Psoas muscle (tissue), 8 donors: ENCODE data around the gene SLC12A3. TPM values are rescaled to one million over a fixed set of nuclear protein-coding genes. Genes with fewer than 3 reads are reported as not detected.

Experiments used
- ATAC-seq, 4 donors: fragments of 200-7000 bp; cut with Tn5 transposase; one replicate each; pipeline ENCODE4 v1.9.1; 2020; ENCODE audit warnings: moderate library complexity in 3 of 4, mild to moderate bottlenecking in 2 of 4
- DNase-seq, 2 donors: peaks; one replicate each; pipeline ENCODE4 v3.0.0-alpha.2; 2020
- H3K27ac ChIP-seq: fragments of 200-600 bp; one replicate; pipeline ENCODE4 v1.8.0; 2022
- H3K27me3 ChIP-seq, 3 donors: fragments of 200-600 bp in 1 of 3; one replicate each; pipeline versions ENCODE4 v1.6.1 to v1.8.0; 2013 to 2022; ENCODE audit warnings: low read length in 2 of 3, mild to moderate bottlenecking in 2 of 3, moderate library complexity in 1 of 3; ENCODE audit not compliant: insufficient read depth in 3 of 3
- H3K36me3 ChIP-seq, 2 donors: fragments of 200-600 bp in 1 of 2; one replicate each; pipeline versions ENCODE4 v1.6.1 to v1.8.0; 2013 to 2022; ENCODE audit warnings: low read depth in 1 of 2, mild to moderate bottlenecking in 1 of 2, moderate library complexity in 1 of 2; ENCODE audit not compliant: insufficient read depth in 1 of 2
- H3K4me1 ChIP-seq: fragments of 200-600 bp; one replicate; pipeline ENCODE4 v1.8.0; 2022
- H3K4me3 ChIP-seq: fragments of 200-600 bp; one replicate; pipeline ENCODE4 v1.8.0; 2022; ENCODE audit warnings: mild to moderate bottlenecking
- H3K9me3 ChIP-seq: fragments of 200-600 bp; one replicate; pipeline ENCODE4 v1.8.0; 2022
- WGBS, 3 donors: extraction: QIAGEN DNeasy Blood & Tissue Kit; methylation state at CpG; one replicate each; pipeline versions ENCODE4 v1.1.6 to v1.1.7; 2013; 5-methylcytosine and 5-hydroxymethylcytosine counted together
- intact Hi-C, 2 donors: fragments of 100-400 bp; cut with DNase I; formaldehyde crosslinking; loops; one replicate each; pipeline versions ENCODE4 v1.11.0 to v1.14.2; 2022
- polyA plus RNA-seq, 3 donors: library from polyadenylated mRNA; stranded (reverse); fragments of 200-250 nt; gene quantifications; one replicate each; pipeline ENCODE4 v1.2.3, GENCODE V29; 2013
- total RNA-seq, 4 donors: library from RNA; stranded (reverse); fragmentation: NEBNext Ultra II Directional in 2 of 4; extraction: Animal tissue kit (Norgen Biotek cat#: 25700) in 2 of 4; gene quantifications; one replicate each; pipeline versions ENCODE4 v1.2.1 to v1.2.4, GENCODE V29; 2021 to 2023
- TF ChIP-seq, protein P1 (sequence below): fragments of 200-600 bp; IDR thresholded peaks from one replicate; pipeline ENCODE4 v1.8.0; 2022; ENCODE audit warnings: antibody characterized with exemption
- donor health status: healthy with polysubstance abuse.
- donor health status: DM: no; HTN: no; CAD: no; lungs with moderate emphysema.
- donor health status: Bipolar disorder and iron deficiency.
- donor health status: healthy.
- donor health status: DM: yes; HTN: yes; CAD: no.
- donor health status: DM: no; HTN: no; CAD: no.
- donor health status: DM: no; HTN: no; CAD: no.
- donor health status: DM: yes; HTN: yes; CAD: no.

SLC12A3 gene
- total and polyA plus RNA-seq, 7 donors = 0.01 to 0.06 TPM; not detected in 5

DNA sequence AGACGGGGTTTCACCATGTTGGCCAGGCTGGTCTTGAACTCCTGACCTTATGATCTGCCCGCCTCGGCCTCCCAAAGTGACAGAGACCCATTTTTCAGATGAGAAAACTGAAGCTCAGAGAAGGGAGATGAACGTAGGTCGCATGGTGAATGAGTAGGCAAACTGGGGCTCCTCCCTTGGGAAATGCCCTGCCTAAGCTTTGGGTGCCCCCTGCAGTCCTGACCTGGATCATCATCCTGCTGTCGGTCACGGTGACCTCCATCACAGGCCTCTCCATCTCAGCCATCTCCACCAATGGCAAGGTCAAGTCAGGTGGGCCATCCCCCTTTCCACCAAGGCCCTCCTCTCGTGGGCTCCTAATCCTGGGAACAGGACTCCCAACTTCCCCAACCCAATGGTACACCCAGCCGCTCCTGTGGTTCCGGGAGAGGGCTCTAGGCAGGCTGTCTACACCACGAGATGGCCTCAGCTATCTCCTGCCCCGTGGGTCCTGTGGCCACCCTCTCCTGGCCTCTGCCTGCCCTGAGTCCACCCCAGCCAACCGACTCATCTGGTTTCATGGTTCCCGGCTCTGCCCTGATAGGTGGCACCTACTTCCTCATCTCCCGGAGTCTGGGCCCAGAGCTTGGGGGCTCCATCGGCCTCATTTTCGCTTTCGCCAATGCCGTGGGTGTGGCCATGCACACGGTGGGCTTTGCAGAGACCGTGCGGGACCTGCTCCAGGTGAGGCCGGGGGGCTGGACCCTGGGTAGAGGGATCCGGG is 4.7 kb downstream of the SLC12A3 start:
- Histone ChIP-seq H3K9me3 (no peaks in the 10 kb centered on the region), H3K36me3 (no peaks in the 10 kb centered on the region), H3K27me3 (no peaks in the 10 kb centered on the region), H3K27ac (no peak overlapping the region), H3K4me1 (peaks cover 6% of the 10 kb centered on the region), H3K4me3 (no peak overlapping the region)
- no peak for ATAC-seq
- no peak for DNase-seq
- WGBS, 3 donors = 85 to 89% (median 87%) methylated on average over 24 of the region's 24 CpGs
- TF ChIP-seq, protein P1, sequence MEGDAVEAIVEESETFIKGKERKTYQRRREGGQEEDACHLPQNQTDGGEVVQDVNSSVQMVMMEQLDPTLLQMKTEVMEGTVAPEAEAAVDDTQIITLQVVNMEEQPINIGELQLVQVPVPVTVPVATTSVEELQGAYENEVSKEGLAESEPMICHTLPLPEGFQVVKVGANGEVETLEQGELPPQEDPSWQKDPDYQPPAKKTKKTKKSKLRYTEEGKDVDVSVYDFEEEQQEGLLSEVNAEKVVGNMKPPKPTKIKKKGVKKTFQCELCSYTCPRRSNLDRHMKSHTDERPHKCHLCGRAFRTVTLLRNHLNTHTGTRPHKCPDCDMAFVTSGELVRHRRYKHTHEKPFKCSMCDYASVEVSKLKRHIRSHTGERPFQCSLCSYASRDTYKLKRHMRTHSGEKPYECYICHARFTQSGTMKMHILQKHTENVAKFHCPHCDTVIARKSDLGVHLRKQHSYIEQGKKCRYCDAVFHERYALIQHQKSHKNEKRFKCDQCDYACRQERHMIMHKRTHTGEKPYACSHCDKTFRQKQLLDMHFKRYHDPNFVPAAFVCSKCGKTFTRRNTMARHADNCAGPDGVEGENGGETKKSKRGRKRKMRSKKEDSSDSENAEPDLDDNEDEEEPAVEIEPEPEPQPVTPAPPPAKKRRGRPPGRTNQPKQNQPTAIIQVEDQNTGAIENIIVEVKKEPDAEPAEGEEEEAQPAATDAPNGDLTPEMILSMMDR = no peak
- intact Hi-C loops = loop anchor here in 1 of 2 donors (5.0 kb wide), 1 partner anchor 178 kb away; no protein-coding TSS in a partner anchor

DNA sequence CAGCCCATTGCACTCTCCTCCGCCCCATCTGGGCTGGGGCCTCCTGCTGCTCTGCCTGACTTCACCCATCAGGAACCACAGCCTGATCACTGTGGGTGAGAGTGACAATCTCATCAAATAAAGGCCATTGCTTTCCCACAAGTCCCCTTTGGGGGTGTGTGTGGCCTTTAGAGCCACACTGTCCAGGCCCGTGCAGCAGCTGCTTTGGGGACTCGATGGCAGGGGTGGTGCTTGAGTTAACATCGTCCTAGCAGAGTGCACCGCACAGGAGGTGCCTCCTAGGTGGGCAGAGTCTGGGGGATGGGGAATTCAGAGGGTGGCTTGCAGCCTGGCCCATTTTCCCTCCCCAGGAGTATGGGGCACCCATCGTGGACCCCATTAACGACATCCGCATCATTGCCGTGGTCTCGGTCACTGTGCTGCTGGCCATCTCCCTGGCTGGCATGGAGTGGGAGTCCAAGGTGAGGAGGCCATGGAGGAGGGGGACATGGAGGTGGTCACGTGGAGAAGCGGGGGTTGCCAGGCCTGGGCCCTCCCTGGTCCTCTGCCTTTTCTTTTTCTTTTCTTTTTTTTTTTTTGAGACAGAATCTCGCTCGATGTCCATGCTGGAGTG is 5.4 kb downstream of the SLC12A3 start:
- Histone ChIP-seq H3K4me3 (no peak overlapping the region), H3K36me3 (no peaks in the 10 kb centered on the region), H3K9me3 (no peaks in the 10 kb centered on the region), H3K27me3 (no peaks in the 10 kb centered on the region), H3K4me1 (peaks cover 12% of the 10 kb centered on the region), H3K27ac (no peak overlapping the region)
- DNase-seq (no peak), ATAC-seq (no peak)
- TF ChIP-seq, protein P1 = no peak
- WGBS, 3 donors = 91 to 94% (median 92%) methylated on average over 14 of the region's 14 CpGs
- intact Hi-C loops = no loop called here

DNA sequence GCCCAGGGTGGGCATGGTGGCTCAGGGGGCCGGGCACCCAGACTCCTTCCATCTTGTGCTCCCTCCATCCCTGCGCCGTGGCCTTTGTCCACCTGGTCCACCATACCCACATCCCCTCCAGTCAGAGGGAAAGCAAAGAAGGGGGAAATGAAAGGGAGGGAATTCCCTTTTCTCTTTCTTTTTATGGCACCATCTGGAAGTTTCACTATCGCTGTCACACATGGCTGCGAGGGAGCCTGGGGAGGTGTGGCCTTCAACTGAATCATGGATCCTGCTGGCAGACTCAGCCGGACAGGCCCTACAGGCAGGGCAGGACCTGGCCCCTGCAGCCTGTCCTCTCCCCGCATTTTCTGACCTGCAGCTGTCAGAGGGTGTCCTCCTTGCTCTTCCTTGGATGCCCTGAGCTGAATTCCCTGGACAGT is 6.2 kb downstream of the SLC12A3 start:
- H3K9me3 ChIP-seq = no peaks in the 10 kb centered on the region
- H3K27ac ChIP-seq = no peak overlapping the region
- H3K4me3 ChIP-seq = no peak overlapping the region
- H3K4me1 ChIP-seq = peaks cover 12% of the 10 kb centered on the region
- ATAC-seq (no peak), DNase-seq (no peak)
- no peaks in the 10 kb centered on the region for H3K36me3 ChIP-seq
- intact Hi-C loops = no loop called here
- TF ChIP-seq, protein P1 = no peak
- H3K27me3 ChIP-seq = no peaks in the 10 kb centered on the region
- 66 to 86% (median 75%) methylated on average over 7 of the region's 7 CpGs for WGBS, 3 donors

DNA sequence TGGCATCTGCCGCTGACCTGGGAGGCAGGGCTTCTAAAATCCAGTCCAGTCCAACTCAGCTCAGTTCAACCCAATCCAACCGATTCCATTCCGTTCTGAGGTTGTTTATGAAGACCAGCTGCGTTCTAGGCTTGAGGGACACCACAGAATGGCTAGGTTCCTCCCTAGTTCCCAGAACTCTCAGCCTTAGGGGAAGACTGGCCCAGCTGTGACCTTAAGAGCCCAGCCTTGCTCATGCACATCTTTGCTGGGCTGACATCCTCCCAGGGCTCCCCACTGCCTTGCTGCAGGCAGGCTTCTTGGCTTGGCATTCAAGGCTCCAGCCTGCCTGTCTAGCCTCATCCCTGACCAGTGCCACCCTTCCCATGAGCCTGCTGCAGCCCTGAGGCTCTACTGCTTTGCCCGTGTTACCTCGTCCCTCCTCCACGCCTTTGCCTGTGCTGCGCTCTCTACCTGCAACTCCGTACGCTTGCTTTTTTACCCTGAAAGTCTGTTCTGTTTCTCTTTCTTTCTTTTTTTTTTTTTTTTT is 7.9 kb downstream of the SLC12A3 start:
- 84 to 90% (median 89%) methylated on average over 10 of the region's 10 CpGs for WGBS, 3 donors
- ATAC-seq = no peak

More for the DNA sequence above, 7.9 kb downstream of the SLC12A3 start:
- TF ChIP-seq, protein P1 = no peak
- intact Hi-C loops = no loop called here
- Histone ChIP-seq H3K9me3 (no peaks in the 10 kb centered on the region), H3K4me3 (no peak overlapping the region), H3K36me3 (no peaks in the 10 kb centered on the region), H3K4me1 (peaks cover 6% of the 10 kb centered on the region), H3K27me3 (no peaks in the 10 kb centered on the region), H3K27ac (no peak overlapping the region)
- no peak for DNase-seq
